ENCODE measurements around the gene CCR3.

DNA sequence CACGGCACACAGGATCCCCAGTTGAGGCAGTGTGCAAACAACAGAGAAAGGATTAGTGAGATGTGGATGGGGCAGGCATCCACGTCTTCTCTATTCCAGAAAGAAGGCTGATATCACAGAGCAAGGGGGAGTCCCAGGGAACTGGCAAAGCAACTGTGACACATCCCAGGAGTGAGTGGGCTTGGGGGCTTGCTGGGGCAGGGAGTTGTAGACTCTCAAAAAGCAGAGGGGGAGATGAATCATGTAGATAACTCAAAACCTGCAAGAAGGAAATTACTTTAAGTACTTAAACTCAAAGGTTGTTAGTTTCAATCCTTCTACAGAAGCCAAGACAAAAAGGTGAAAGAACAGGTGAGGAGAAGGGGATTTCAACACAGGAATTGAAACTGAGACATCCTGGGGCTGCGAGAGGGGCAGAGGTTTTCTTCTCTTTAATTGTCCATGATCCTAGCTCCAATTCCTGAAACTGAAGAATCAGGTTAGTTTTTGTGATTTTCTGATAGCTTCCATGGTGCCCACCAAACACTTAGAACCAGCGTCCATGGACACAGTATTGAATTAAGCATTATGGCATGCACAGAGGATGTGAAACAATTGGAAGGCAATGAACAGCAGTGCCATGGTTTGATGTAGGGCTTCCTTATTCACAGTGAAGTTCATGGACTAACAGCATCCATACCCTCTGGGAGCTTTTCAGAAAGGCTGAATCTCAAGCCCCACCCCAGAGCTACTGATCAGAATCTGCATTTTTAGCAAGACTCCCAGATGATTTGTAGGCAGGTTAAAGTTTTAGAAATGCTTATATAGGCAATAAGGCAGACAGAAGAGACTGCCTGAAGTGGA lies 52.0 kb downstream of the CCR3 start:
- TF ChIP-seq NFIC (IDR thresholded peaks at IDR 0.05) (no peak), MAX (IDR thresholded peaks at IDR 0.05) (no peak), TAF1 (IDR thresholded peaks at IDR 0.05; ENCODE audit: low read depth) (no peak), RAD21 (IDR thresholded peaks at IDR 0.05; ENCODE audit: low read depth) (no peak)
- TF ChIP-seq, protein P1, sequence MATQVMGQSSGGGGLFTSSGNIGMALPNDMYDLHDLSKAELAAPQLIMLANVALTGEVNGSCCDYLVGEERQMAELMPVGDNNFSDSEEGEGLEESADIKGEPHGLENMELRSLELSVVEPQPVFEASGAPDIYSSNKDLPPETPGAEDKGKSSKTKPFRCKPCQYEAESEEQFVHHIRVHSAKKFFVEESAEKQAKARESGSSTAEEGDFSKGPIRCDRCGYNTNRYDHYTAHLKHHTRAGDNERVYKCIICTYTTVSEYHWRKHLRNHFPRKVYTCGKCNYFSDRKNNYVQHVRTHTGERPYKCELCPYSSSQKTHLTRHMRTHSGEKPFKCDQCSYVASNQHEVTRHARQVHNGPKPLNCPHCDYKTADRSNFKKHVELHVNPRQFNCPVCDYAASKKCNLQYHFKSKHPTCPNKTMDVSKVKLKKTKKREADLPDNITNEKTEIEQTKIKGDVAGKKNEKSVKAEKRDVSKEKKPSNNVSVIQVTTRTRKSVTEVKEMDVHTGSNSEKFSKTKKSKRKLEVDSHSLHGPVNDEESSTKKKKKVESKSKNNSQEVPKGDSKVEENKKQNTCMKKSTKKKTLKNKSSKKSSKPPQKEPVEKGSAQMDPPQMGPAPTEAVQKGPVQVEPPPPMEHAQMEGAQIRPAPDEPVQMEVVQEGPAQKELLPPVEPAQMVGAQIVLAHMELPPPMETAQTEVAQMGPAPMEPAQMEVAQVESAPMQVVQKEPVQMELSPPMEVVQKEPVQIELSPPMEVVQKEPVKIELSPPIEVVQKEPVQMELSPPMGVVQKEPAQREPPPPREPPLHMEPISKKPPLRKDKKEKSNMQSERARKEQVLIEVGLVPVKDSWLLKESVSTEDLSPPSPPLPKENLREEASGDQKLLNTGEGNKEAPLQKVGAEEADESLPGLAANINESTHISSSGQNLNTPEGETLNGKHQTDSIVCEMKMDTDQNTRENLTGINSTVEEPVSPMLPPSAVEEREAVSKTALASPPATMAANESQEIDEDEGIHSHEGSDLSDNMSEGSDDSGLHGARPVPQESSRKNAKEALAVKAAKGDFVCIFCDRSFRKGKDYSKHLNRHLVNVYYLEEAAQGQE (IDR thresholded peaks at IDR 0.05; ENCODE audit: low read depth) = no peak

All from Ishikawa (cell line).